Left hindlimb (tissue), 1 donor: ENCODE results near the gene PTPRM.

Experiments
- DNase-seq: peaks from one replicate; pipeline ENCODE4 v3.0.0-alpha.2; 2018

PTPRM gene

GRCh38 chr18:8133888-8134287 is 566.8 kb downstream of the PTPRM start:
- DNase-seq: no peak

GRCh38 chr18:8139127-8139527 is 572.0 kb downstream of the PTPRM start:
- DNase-seq: no peak

- DNase-seq: no peak
These were observed 572.8 kb downstream of the PTPRM start for GRCh38 chr18:8139891-8140406.

GRCh38 chr18:8140841-8141501 is 573.9 kb downstream of the PTPRM start:
- no peak for DNase-seq

GRCh38 chr18:8142131-8142711 is 575.1 kb downstream of the PTPRM start:
- DNase-seq: no peak

- DNase-seq: no peak
These were observed 575.8 kb downstream of the PTPRM start for GRCh38 chr18:8142932-8143331.

- DNase-seq: no peak
These were observed 584.1 kb downstream of the PTPRM start for GRCh38 chr18:8151181-8151580.

- no peak for DNase-seq
These were observed 586.9 kb downstream of the PTPRM start for GRCh38 chr18:8153887-8154583.

GRCh38 chr18:8162802-8163201 is 595.7 kb downstream of the PTPRM start:
- DNase-seq: peak; percentile 31

GRCh38 chr18:8163286-8163959 is 596.3 kb downstream of the PTPRM start:
- no peak for DNase-seq

GRCh38 chr18:8165095-8165494 is 598.0 kb downstream of the PTPRM start:
- no peak for DNase-seq

GRCh38 chr18:8167026-8167425 is 599.9 kb downstream of the PTPRM start:
- no peak for DNase-seq

- DNase-seq: no peak
These were observed 600.6 kb downstream of the PTPRM start for GRCh38 chr18:8167673-8168072.

- DNase-seq: no peak
These were observed 602.6 kb downstream of the PTPRM start for GRCh38 chr18:8169722-8170121.

- DNase-seq: no peak
These were observed 607.7 kb downstream of the PTPRM start for GRCh38 chr18:8174771-8175170.

GRCh38 chr18:8175501-8176061 is 608.5 kb downstream of the PTPRM start:
- DNase-seq: no peak

GRCh38 chr18:8176109-8176508 is 609.0 kb downstream of the PTPRM start:
- DNase-seq: no peak

GRCh38 chr18:8176554-8176953 is 609.4 kb downstream of the PTPRM start:
- no peak for DNase-seq

GRCh38 chr18:8177330-8178016 is 610.4 kb downstream of the PTPRM start:
- no peak for DNase-seq

GRCh38 chr18:8186413-8186812 is 619.3 kb downstream of the PTPRM start:
- no peak for DNase-seq

GRCh38 chr18:8188184-8188583 is 621.1 kb downstream of the PTPRM start:
- DNase-seq: no peak

GRCh38 chr18:8190980-8191379 is 623.9 kb downstream of the PTPRM start:
- DNase-seq: no peak

GRCh38 chr18:8194431-8194830 is 627.3 kb downstream of the PTPRM start:
- no peak for DNase-seq
